ENCODE measurements around the gene CMPK2. TPM values are rescaled to one million over a fixed set of nuclear protein-coding genes. Genes with fewer than 3 reads are reported as not detected.

Gene CMPK2
- total and polyA plus RNA-seq, 4 donors = 2.9 to 41.7 (median 4.2) TPM

- H3K4me1 ChIP-seq (ENCODE audit: control insufficient read depth in 4 of 4, insufficient read depth in 4 of 4, low read length in 3 of 4) = no peaks in the 10 kb centered on the region
- H3K4me3 ChIP-seq (ENCODE audit: low read depth in 1 of 3, low read length in 3 of 3) = no peak overlapping the region
- TF ChIP-seq ZBTB33 (IDR thresholded peaks at IDR 0.05) (no peak), CTCF (IDR thresholded peaks at IDR 0.05; ENCODE audit: low read depth, low read length, missing input control) (no peak), YY1 (IDR thresholded peaks at IDR 0.05) (no peak), HNF4A (conservative IDR thresholded peaks at IDR 0.05) (no peak), SP1 (IDR thresholded peaks at IDR 0.05) (no peak), EGR1 (IDR thresholded peaks at IDR 0.05; ENCODE audit: low read depth in 2 of 2) (no peak), RAD21 (IDR thresholded peaks at IDR 0.05) (no peak), FOXA2 (IDR thresholded peaks at IDR 0.05) (no peak), HNF4G (IDR thresholded peaks at IDR 0.05) (no peak), RXRA (IDR thresholded peaks at IDR 0.05) (no peak), FOXA1 (IDR thresholded peaks at IDR 0.05) (no peak), JUND (IDR thresholded peaks at IDR 0.05) (no peak), GABPA (IDR thresholded peaks at IDR 0.05 in 1 of 2, conservative IDR thresholded peaks at IDR 0.05 in 1 of 2) (no peak), TAF1 (conservative IDR thresholded peaks at IDR 0.05) (no peak), MAX (IDR thresholded peaks at IDR 0.05) (no peak)
- DNase-seq (ENCODE audit: low spot score) = no peak
- H3K27me3 ChIP-seq (ENCODE audit: control insufficient read depth in 4 of 4, insufficient read depth in 4 of 4, low read length in 3 of 4) = no peaks in the 10 kb centered on the region
- peaks cover 6 to 22% (median 16%) of the 10 kb centered on the region in 4 donors for H3K36me3 ChIP-seq (ENCODE audit: control insufficient read depth in 4 of 4, insufficient read depth in 3 of 4, low read depth in 1 of 4, low read length in 3 of 4)
- H3K9me3 ChIP-seq (ENCODE audit: control insufficient read depth in 4 of 4, low read length in 3 of 4) = peaks cover 0 to 11% (median 7%) of the 10 kb centered on the region in 4 donors
- no peak overlapping the region for H3K9ac ChIP-seq (ENCODE audit: low read depth in 1 of 2, low read length in 2 of 2)
- no peak overlapping the region for H3K27ac ChIP-seq (ENCODE audit: low read depth in 1 of 2, low read length in 2 of 2)
Measured at GRCh38 chr2:6855860-6856547, 9.7 kb downstream of the CMPK2 start.

- TF ChIP-seq HNF4G (IDR thresholded peaks at IDR 0.05) (no peak), FOXA2 (IDR thresholded peaks at IDR 0.05) (no peak), ZBTB33 (IDR thresholded peaks at IDR 0.05) (no peak), RXRA (IDR thresholded peaks at IDR 0.05) (no peak), CTCF (IDR thresholded peaks at IDR 0.05; ENCODE audit: low read depth, low read length, missing input control) (no peak), FOXA1 (IDR thresholded peaks at IDR 0.05) (no peak)
- DNase-seq (ENCODE audit: low spot score) = no peak
- peaks cover 2 to 19% (median 9%) of the 10 kb centered on the region in 4 donors for H3K9me3 ChIP-seq (ENCODE audit: control insufficient read depth in 4 of 4, low read length in 3 of 4)
- H3K27ac ChIP-seq (ENCODE audit: low read depth in 1 of 2, low read length in 2 of 2) = no peak overlapping the region
- WGBS = 75% methylated on average over 2 of the region's 2 CpGs
- H3K4me3 ChIP-seq (ENCODE audit: low read depth in 1 of 3, low read length in 3 of 3) = no peak overlapping the region
- H3K4me1 ChIP-seq (ENCODE audit: control insufficient read depth in 4 of 4, insufficient read depth in 4 of 4, low read length in 3 of 4) = no peaks in the 10 kb centered on the region
- no peak overlapping the region for H3K9ac ChIP-seq (ENCODE audit: low read depth in 1 of 2, low read length in 2 of 2)
- no peaks in the 10 kb centered on the region for H3K27me3 ChIP-seq (ENCODE audit: control insufficient read depth in 4 of 4, insufficient read depth in 4 of 4, low read length in 3 of 4)
- H3K36me3 ChIP-seq (ENCODE audit: control insufficient read depth in 4 of 4, insufficient read depth in 3 of 4, low read depth in 1 of 4, low read length in 3 of 4) = peaks cover 4 to 27% (median 23%) of the 10 kb centered on the region in 4 donors
Measured at GRCh38 chr2:6854416-6854815, 11.3 kb downstream of the CMPK2 start.

Measured in liver (tissue), 9 donors.